HG02588 (cell line): ENCODE data around the gene ZNF106.
A peak's percentile ranks its signal among the peaks of the same experiment; 100 is the strongest.

Experiments used
- ATAC-seq: cut with Tn5 transposase; IDR thresholded peaks from one replicate; pipeline ENCODE4 v1.9.1; 2021; ENCODE audit warnings: mild to moderate bottlenecking, moderate library complexity; ENCODE audit not compliant: unreplicated experiment

The ZNF106 gene

DNA sequence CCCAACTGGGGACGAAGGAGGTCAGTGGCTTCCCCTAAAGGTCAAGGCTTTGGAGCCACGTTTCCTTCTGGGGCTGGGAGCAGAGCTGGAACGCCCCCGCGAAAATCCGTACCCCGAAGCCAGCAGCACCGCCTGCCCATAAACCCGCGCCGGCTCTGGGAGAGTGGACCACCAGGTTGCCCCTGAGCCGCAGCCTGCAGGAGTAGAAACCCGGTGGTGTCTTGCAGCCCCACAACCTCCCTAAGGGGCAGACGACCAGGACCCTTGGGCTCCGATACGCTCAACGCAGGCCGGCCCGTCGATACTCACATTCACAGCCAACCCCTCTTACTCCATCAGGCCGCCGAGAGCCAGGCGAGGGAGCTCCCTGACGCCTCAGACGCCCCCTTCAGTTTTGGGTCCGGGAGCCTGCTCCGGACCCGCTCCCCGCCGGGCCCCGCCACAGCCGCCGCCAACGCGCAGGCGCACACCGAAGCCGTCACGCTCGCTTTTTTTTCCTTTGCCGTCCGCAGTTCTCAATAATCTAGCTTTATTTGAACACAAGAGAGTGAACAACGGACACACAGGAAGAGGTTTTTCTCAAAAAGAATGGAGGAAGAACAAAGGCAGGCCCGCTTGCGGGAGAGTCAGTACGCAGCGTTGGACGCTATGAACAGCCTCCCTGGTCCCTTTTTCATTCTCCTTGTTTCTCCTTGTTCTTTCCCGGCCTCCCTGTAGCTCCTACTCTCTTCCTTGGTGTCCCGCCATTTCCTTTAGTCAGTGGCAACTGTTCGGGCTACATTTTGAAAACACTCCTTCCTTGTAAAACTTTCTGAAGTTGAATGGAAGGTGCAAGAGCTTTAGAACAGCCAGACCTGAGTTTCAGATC, at the start of gene ZNF106:
TSS of gene ZNF106 (minus strand) at position 471 of the 868 bp plus-strand sequence. CDS start 18,852 bp downstream, outside the sequence.
- ATAC-seq, result peak; percentile 56

GRCh38 chr15:42533246-42533645, 42.3 kb upstream of the ZNF106 start:
- no peak for ATAC-seq

GRCh38 chr15:42528970-42529369, 38.0 kb upstream of the ZNF106 start:
- ATAC-seq, result no peak

DNA sequence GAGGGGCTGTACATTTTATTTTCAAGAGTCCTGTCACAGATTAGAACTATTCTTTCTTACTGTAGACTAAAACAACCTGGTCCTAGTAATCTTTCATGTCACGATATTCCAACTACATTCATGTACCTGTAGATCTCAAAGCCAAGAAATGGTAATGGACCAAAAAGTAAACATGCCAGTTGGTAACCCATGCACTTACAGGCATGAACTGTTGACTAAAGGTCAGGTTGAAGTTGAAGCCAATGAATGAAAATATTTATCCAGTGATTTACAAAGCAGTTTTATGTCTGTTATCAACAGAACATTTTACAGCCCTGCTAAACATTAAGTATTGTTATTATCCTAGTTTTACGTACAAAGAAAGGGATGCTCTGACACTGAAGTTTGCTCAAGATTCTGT, 32.4 kb upstream of the ZNF106 start:
- ATAC-seq, result no peak

GRCh38 chr15:42511007-42511391, 20.1 kb upstream of the ZNF106 start:
- no peak for ATAC-seq

DNA sequence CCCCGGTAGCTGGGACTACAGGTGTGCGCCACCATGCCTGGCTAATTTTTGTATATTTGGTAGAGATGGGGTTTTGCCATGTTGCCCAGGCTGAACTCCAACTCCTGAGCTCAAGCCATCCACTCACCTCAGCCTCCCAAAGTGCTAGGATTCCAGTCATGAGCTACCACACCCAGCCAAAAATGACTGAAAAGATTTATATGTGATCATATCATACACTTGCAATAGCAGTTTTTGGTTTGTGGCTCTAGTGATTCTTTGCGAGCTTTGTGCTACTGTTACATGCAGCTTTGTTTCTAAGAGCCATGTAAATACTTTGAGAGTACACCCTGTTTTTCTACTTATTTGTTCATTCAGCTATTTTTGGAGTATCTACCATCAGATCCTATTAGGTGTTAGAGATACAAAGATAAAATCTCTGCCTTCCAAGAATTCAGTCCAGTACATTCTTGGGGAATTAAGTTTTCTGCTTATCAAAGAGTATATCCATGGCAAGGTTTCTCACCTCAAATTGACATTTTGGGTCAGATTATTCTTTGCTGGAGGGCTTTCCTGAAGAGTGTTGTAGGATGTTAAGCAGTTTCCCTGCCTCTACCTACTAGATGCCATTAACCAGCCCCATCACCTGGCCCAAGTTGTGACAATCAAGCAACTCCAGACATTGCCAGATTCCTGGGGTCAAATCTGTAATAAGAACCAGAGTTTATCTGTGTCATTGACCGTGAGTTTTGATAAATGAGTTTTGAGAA, 19.5 kb upstream of the ZNF106 start:
- ATAC-seq, result no peak

GRCh38 chr15:42508263-42508690, 17.3 kb upstream of the ZNF106 start:
- ATAC-seq, result no peak

DNA sequence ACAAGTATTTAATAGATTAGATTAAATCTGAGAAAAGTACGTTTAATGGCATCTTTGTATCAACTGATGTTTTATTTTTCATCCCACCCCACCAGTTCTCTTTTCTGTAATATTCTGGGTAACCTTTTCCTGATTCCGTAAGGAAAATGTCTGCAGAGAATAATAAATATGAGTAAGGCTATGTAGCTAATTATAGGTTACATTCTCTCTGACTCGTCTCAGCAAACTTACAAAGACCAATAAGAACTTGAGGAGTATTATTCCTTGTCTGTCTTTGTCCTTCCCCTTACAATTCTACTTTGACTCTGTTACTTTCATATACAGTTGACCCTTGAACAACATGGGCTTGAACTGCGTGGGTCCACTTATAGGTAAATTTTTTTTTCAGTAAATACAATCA, 16.6 kb upstream of the ZNF106 start:
- ATAC-seq, result no peak

DNA sequence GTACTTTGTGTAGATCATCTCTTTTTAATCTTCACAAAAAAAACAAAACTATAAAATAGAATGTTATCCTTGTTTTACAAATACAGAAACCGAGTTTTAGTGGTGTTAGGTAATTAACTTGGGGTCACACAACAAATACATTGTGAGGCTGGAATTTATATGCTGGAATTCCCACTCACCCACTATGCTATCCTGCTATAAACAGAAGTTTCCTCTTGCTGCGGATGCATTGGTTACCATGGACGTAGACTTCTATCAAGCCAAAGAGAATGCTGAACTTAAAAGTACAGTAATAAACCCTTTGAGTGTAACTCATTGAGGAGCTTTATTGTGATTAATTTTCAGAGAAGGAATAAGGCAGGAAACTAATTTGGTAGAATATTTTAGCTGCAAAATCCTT, 13.7 kb upstream of the ZNF106 start:
- no peak for ATAC-seq

DNA sequence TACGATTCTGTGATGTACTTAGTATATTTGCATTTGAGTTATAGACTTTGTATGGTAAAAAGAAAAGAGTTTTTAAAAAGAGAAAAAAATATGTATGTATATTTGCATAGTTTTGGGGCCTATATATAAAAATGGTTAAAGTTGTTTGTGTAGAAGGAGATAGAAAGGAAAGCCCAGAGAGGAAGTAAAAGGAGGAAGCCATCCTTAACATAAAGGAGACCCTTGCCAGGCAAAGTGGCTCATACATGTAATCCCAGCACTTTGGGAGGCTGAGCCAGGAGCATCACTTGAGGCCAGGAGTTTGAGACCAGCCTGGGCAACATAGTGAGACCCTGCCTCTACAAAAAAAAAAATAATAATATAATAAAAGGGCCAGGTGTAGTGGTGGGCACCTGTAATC, 12.9 kb upstream of the ZNF106 start:
- ATAC-seq, result no peak

DNA sequence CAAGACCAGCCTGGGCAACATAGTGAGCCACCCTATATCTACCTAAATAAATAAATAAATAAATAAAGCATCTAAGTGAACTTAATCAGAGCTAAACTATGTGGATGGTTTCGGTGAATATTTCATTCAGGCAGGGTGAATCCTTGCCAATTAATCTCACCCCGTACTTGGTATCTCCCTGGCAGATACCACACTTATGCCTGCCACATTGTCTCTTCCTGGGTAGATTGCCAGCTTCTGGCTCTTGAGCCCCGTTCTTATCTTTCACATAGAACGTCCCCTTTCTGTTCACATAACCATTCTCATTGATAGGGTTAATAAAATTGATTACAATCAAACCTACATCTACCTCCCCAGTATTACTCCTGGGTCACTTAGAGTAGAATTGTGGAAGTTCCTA, 11.5 kb upstream of the ZNF106 start:
- ATAC-seq, result no peak

- ATAC-seq, result no peak
These were observed 9.1 kb upstream of the ZNF106 start for GRCh38 chr15:42499858-42500609.

- ATAC-seq, result no peak
These were observed 7.5 kb upstream of the ZNF106 start for GRCh38 chr15:42498212-42499068.

DNA sequence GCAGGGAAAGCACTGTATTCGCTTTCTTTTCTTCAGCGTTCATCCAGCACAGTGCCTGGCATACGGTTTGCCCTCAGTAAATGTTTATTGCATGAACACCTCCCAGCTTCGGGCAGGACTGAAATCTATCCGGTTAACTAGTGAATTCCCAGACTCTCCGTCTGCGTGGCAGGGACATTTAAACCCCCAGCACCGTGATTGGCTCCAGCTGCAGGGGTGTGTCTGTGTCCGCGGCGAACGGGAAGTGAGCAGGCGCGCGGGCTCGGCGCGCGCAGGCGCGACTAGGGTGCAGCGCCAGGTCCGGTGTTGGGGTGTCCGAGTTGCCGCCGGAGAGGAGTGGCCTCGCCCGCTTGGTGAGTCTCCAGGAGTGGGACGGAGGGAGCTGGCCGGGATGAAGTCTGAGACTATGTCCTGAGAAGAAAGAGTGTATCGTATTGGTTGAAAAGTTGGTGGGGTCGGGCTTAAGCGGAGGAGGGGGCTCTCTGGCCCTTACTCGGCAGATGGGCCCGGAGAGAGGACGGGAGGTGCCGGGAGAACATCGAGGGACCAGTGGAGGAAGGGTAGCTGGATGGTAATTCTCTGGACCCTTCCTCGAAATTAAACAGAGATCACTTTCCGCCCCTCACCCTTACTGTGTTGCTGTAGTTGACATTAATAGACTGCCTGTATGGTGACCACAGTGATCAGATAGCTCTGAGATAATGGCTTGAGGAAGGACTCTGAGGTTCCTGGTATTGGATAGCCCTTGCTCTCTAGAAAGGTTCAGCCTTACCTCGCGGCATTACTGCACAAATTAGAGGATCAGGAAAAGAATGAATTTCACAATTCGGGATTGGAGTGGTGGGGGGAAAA, 4.6 kb upstream of the ZNF106 start, which contains the start of gene SNAP23:
TSS of gene SNAP23 (plus strand) at position 274 of the 852 bp plus-strand sequence. CDS start 16,213 bp downstream, outside the sequence.
- ATAC-seq, result peak; percentile 75

- no peak for ATAC-seq
These were observed 4.0 kb upstream of the ZNF106 start for GRCh38 chr15:42494998-42495360.

DNA sequence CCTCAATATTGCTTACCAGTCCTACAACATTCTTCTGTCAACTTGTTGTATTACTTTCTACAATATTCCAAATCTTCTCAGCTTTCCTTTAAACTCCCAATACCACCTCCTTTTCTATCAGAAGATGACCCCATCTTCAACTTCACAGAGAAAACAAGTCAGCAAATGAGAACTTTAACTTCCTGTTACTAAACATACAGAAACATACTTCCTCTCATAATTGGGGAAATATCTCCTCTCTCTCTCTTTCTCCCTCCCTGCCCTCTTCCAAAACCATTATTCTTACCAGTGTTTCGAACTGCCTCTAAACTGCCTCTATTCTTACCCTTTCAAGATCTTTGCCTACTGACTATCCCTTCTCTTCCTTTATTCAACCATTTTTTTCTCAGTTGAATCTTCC, 2.7 kb upstream of the ZNF106 start:
- no peak for ATAC-seq

GRCh38 chr15:42491539-42492225, 741 bp upstream of the ZNF106 start:
- ATAC-seq, result no peak

- no peak for ATAC-seq
These were observed 660 bp downstream of the ZNF106 start for GRCh38 chr15:42490291-42490670.

GRCh38 chr15:42483677-42484076, 7.3 kb downstream of the ZNF106 start:
- ATAC-seq, result no peak
